GM21526 (cell line): ENCODE data around the gene ZNF284.
A peak's percentile ranks its signal among the peaks of the same experiment; 100 is the strongest.
"Not testable (repeated sequence)": the region's sequence is repeated elsewhere in the genome, so short reads cannot be mapped to it uniquely, and the experiment has no call there.

ENCODE experiments used
- ATAC-seq: cut with Tn5 transposase; IDR thresholded peaks from one replicate; pipeline ENCODE4 v1.9.1; 2021; ENCODE audit warnings: moderate library complexity; ENCODE audit not compliant: unreplicated experiment, low FRiP score

The ZNF284 gene

DNA sequence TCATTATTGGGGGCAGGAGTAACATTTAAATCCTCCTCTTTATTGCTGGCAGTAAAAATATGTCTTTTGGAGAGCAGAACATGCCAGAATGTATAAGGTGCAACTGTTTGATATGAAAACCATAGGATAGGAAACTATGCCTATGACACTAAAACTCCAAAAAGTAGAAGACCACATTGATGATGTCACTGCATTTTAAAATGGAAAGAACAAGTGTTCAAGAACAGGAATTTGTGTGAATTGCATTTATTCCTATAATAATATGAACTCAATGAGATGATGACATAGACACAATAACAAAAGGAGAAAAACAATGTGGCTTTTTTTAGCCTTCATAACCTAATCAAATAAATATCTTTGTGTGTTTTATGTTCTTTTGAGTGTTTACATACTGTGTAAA is 37.5 kb downstream of the ZNF284 start:
- no peak for ATAC-seq

- no peak for ATAC-seq
Observed at GRCh38 chr19:44111910-44112463, 40.0 kb downstream of the ZNF284 start.

- ATAC-seq, result peak; percentile 5
Observed at GRCh38 chr19:44112802-44113137, 40.8 kb downstream of the ZNF284 start.

- peak; percentile 88 for ATAC-seq
Observed at GRCh38 chr19:44113138-44113783, 41.3 kb downstream of the ZNF284 start, which contains the start of gene ZNF225. TSS of gene ZNF225 (plus strand) at chr19:44113399. CDS start at chr19:44115828, 2,429 bp downstream.

DNA sequence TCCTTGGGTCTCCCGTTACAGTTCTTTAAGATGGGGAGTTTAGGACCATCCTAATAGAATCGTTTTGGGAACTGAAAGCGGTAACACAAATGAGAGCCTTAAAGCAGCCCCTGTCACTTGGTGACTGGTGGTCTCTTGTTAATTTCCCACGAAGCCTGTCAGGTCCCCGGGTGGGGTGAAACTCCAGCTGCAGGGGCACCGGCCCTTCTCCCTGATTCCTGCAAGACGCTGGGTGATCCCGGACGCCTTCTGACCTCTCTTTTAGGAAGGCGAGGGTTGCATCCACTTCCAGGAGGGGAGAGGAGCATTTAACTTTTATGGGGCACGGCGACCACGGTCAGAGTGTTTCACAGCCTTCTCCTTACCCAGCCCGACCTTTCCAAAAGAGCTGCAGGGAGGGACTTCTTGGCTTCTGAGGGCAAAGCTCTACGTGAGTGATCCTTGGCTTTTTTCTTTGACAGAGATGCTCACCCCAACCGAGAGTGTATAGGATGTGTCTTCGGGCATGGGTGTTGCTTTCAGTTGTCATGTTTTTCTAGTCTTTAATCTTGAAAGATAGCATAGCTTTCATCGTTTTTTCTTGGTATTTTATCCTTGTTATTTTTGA is 41.9 kb downstream of the ZNF284 start:
- no peak for ATAC-seq

- not testable (repeated sequence) for ATAC-seq
Observed at GRCh38 chr19:44121162-44121561, 49.2 kb downstream of the ZNF284 start.

DNA sequence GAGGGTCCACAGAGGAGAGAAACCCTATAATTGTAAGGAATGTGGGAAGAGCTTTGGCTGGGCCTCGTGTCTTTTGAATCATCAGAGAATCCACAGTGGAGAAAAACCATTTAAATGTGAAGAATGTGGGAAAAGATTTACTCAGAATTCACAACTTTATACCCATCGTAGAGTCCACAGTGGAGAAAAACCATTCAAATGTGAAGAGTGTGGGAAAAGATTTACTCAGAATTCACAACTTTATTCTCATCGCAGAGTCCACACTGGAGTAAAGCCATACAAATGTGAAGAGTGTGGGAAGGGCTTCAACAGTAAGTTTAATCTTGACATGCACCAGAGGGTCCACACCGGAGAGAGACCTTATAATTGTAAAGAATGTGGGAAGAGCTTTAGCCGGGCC is 60.0 kb downstream of the ZNF284 start:
- no peak for ATAC-seq
